GM19467 (cell line): ENCODE measurements around the gene SH3PXD2A.
A peak's percentile ranks its signal among the peaks of the same experiment; 100 is the strongest.
"Not testable (repeated sequence)": the region's sequence is repeated elsewhere in the genome, so short reads cannot be mapped to it uniquely, and the experiment has no call there.

Experiments
- ATAC-seq: cut with Tn5 transposase; IDR thresholded peaks from one replicate; pipeline ENCODE4 v1.9.1; 2021; ENCODE audit warnings: mild to moderate bottlenecking, moderate library complexity; ENCODE audit not compliant: unreplicated experiment

SH3PXD2A gene

GRCh38 chr10:103814626-103815370 lies 40.6 kb downstream of the SH3PXD2A start:
- no peak for ATAC-seq

DNA sequence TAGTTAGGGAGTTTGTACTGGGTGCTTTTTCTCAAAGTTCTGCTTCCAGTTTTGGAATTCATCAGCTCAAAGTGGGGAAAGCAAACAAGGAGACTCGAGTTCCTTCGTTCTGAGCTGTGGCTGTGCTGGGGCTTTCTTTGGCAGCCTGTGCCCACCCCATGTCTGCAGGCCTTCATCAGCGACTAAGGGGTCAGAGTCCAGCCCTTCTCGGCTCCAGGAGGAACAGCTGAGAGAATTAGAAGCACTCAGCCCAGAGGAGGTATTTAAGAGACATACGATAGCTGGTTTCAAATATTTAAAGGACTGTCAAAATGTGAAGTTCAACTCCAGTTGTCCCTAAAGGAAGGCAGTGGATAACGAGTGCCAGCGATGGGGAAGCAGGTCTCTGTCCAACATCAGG lies 41.3 kb downstream of the SH3PXD2A start:
- no peak for ATAC-seq

DNA sequence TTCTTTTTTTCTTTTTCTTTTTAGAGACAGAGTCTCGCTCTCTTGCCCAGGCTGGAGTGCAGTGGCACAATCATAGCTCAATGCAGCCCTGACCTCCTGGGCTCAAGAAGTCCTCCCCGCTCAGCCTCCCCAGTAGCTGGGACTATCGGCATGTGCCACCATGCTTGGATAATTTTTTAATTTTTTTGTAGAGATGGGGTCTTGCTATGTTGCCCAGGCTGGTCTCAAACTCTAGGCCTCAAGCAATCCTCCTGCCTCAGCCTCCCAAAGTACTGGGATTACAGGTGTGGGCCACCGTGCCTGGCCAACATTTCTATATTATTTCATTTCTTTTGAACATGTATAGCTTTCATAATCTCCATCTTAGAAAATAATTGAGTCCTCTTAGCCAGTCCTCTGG lies 42.1 kb downstream of the SH3PXD2A start:
- ATAC-seq = not testable (repeated sequence)

DNA sequence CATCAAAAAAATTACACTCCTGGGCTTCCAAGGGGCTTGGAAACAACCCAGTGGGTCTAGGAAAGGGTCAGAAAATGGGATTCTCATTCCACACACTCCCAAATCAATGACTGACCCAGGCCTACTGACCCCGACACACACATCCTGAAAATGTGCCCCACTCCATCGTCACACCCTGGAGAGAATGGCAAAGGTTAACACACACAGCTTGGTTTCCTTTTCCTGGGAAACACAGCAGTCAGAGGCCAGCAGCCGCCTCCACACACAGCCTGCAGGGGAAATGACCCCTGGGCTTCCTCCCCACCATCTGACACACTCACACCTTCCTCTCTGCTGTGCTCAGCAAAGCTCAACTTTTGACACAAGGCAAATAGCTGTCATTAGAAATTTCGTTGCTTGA lies 42.9 kb downstream of the SH3PXD2A start:
- ATAC-seq = no peak

- ATAC-seq = no peak
Observed at GRCh38 chr10:103812004-103812403, 43.4 kb downstream of the SH3PXD2A start.

DNA sequence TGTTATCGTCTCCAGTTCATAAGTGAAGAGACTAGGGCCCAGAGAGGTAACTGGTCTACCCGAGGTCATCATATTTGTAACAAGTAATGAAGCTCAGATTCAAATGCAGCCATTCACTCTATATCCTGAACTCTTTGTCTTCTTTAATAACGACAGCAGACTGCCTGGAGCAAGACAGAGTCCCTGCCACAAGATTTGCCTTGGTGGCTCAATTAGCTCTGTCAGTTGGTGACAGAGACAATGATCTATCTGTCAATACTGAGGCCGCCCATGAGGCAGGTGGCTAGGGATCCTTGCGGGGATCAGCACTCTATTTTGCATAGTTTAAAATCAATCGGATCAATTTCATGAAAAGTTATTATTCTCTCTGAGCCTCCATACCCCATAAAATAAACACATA lies 43.9 kb downstream of the SH3PXD2A start:
- no peak for ATAC-seq

DNA sequence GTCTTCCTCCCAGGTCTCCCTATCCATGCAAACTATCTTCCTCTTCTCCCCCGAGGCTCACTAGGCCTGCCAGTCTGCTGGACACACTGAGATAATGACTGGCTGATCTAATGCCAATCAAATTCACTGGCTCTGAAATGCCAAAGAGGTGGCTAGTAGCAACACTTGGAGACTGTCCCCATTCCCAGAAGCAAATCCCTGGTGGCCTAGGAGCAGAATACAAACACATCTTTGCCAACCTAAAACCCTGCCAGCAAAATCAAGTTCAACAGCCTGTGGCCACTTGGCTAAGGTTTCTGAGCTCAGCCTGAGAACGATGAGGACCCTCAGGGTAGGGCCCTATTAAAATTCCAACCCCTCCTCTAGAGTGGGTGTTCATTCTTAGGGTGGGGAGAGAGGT lies 46.6 kb downstream of the SH3PXD2A start:
- no peak for ATAC-seq

- ATAC-seq = no peak
Observed at GRCh38 chr10:103807996-103808395, 47.4 kb downstream of the SH3PXD2A start.

- no peak for ATAC-seq
Observed at GRCh38 chr10:103806395-103807187, 48.8 kb downstream of the SH3PXD2A start.

GRCh38 chr10:103805781-103806180 lies 49.6 kb downstream of the SH3PXD2A start:
- ATAC-seq = no peak

GRCh38 chr10:103804871-103805270 lies 50.5 kb downstream of the SH3PXD2A start:
- no peak for ATAC-seq

GRCh38 chr10:103803941-103804340 lies 51.4 kb downstream of the SH3PXD2A start:
- no peak for ATAC-seq

- no peak for ATAC-seq
Observed at GRCh38 chr10:103802637-103803353, 52.6 kb downstream of the SH3PXD2A start.

- ATAC-seq = no peak
Observed at GRCh38 chr10:103802081-103802480, 53.3 kb downstream of the SH3PXD2A start.

- peak; percentile 75 for ATAC-seq
Observed at GRCh38 chr10:103800789-103801540, 54.4 kb downstream of the SH3PXD2A start.

GRCh38 chr10:103800089-103800488 lies 55.3 kb downstream of the SH3PXD2A start:
- ATAC-seq = no peak

DNA sequence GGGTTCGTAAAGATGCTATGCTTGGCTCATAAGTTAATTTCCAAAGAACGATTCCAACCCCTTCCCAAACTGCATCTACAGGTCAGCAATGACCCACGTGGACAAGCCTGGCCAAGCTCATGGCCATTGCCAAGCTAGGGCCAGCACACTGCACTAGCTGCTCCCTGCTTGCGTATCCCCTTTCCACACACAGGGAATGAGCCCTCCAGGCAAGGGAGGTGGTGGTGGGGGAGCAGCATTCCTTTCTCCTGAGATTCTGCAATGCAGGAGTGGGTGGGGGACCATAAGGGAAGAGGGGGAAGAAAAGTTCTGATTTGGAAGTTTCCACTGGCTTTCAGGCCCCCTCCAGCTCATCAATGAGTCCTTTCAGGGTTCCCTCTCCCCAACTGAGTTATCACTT lies 56.0 kb downstream of the SH3PXD2A start:
- no peak for ATAC-seq

- no peak for ATAC-seq
Observed at GRCh38 chr10:103798511-103798910, 56.9 kb downstream of the SH3PXD2A start.

GRCh38 chr10:103797857-103798256 lies 57.5 kb downstream of the SH3PXD2A start:
- no peak for ATAC-seq

GRCh38 chr10:103795634-103796270 lies 59.6 kb downstream of the SH3PXD2A start:
- ATAC-seq = no peak
